ENCODE data around the gene CIDEA.
"Not testable (repeated sequence)": the region's sequence is repeated elsewhere in the genome, so short reads cannot be mapped to it uniquely, and the experiment has no call there.

CIDEA gene

GRCh38 chr18:12239431-12239830 is 14.7 kb upstream of the CIDEA start:
- DNase-seq, result no peak

- no peak for DNase-seq
Measured at GRCh38 chr18:12242658-12243260, 11.4 kb upstream of the CIDEA start.

- DNase-seq, result not testable (repeated sequence)
Measured at GRCh38 chr18:12243272-12243671, 10.9 kb upstream of the CIDEA start.

DNA sequence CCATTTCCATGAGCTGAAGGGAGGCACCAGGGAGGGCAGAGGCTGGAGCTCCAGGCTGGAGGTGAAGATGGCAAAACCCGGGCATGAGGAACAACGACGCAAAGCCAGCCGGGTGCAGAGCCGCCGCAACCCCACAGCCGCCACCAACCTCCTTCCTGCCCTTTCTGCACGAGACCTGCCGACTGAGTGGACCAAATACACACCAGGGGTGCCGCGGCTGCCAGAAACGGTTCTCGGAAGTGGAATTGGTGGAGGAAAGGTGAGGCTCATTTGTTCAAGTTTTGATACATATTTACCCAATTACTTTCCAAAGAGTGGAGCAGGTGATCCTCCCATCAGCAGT is 8.4 kb upstream of the CIDEA start:
- no peak for DNase-seq

GRCh38 chr18:12246849-12247808 is 7.0 kb upstream of the CIDEA start:
- peak; percentile 53 for DNase-seq

DNA sequence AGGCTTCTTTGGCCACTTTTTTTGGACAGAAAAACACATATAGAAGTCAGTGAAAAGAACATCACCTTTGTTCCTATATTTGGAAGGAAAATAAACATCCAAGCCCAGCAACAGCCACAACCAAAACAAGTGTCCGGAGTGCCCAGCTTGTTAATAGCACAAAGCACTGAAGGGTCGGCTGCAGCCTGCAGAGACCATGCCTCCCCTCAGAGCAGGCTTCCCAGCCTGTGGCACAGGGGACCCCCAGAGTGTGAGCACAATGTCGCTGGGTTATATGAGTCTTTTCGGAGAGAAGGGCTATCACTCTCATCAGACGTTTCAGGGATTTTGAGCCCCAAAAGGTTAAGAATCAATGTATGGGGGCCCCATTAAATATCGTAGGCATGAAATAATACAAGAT is 6.2 kb upstream of the CIDEA start:
- no peak for DNase-seq

DNA sequence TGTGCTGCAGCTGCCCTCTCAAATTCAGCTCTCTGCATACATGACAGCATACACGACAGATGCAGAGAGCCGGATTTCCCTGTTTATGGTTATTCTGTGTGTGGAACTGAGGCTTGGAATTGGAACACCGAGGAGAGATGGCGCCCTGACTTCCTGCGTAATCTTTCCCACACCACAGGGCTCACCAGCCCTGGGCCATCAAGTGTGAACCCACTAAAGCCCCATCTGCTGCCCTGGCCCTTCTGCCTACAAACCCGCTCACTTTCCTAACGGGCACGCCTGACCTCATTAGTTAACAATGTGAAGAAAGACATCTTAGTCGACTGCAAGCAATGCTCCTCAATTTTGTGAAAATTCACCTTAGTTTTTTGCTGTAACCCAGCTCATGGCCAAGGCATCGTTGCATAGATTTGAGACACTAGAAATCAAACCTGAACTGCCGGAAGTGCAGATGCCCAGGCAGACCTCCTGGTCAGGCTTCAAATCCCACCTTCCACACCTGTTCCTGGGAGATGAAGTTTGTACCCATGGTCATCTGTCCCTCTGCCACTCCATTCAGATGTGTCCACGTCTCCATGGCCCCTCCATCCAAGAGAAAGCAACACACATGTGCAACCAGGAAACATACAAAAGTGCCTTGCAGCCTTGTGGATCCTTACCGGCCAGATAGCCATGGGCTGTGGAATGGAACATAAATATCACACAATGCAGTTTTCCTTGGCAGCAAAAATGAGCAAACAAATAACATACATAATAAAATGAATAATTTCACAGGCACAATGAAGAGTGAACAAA is 5.0 kb upstream of the CIDEA start:
- no peak for DNase-seq

- no peak for DNase-seq
Measured at GRCh38 chr18:12251311-12251710, 2.9 kb upstream of the CIDEA start.

DNA sequence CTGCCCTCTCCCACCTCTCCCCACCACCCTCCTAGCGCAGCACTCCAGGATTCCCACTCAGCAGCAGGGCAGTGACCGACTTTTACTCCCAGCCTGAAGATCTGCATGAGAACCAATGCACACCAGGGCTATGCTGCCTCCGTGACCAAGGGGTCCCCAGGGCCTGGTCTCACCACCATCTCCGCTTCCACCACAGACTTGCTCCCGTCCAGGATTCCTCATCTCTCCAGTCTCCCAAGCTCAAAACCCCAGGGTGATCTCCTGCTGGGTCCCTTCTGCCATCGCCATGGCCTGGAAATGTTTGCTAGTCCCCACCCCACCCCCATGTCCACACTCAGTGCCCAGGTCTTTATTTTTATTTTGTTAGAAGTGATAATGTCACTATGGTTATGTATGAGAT is 2.1 kb upstream of the CIDEA start:
- no peak for DNase-seq

DNA sequence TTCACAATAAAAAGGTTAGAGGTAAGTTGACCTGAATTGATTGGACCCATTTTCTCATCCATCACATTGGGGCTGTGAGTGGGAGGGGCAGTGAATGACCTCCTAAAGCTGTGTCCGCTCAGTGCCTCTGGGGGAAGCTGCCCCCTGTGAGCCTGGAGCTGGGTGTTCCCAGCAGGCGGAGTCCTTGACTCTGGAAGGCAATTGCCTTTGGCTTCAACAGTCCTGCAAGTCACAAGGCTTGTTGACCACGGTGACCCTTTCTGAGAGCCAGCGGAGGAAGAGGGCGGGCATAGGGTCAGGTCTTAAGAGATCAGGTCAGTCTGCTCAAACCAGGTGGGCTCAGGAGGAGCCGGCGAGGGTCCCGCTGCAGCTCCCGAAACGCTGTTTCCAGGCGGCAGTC is 1.1 kb upstream of the CIDEA start:
- no peak for DNase-seq

DNA sequence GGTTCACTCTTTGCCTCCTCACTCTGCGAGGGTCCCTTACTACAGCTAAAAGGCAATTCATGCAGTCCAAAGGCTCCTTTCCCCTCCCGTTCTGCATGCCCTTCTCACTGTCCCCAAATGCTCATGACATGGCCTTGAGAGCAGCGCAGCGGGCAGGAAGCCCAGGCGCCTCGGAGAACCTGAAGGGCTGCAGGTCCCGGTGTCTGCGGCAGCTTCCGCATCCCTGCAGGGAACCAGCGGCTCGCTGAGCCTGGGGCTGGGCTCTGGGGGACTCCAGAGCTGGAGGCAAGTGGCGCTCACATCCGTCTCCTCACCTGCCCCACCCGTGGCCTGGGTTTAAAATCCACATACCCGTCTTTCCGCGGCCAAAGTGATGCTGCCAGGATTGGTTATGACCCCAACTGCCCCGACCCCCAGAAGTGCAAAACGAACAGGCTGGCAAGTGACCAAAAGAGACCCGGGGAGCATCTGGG is 462 bp upstream of the CIDEA start:
- peak; percentile 58 for DNase-seq

DNA sequence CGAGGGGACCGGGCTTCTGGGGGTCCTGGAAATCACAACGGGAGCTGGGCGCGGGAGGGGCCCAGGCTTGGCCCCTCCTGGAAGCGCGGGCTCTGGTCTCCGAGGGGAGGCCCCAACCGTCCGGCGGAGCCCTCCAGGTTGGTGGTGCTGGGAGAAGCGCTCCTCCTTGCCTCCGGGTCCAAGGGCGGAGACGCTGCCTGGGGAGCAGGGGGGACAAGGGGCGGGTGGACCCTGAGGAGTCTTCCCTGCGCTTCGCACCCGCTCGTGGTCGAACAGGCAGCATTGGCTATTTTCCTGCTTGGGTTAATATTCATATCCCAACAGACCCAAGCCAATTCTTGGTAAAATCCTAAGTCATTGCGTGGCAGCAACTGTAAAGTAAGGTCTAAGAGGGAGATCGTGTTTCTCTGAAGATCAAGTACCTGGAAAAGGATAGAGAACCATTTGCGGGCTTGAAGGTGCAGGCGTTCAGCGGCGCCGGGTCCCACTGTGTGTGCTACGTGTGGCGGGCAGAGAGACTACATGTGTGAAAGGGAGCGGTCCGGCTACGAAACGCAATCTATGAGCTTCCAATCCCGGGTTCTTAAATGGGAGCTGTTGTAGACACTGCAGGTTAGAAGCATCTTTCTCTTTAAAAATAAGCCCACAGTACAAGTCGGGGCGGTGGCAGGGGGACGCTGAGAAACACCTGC is 805 bp downstream of the CIDEA start:
- DNase-seq, result peak; percentile 24

- peak; percentile 23 for DNase-seq
Measured at GRCh38 chr18:12255626-12256026, 1.5 kb downstream of the CIDEA start.

DNA sequence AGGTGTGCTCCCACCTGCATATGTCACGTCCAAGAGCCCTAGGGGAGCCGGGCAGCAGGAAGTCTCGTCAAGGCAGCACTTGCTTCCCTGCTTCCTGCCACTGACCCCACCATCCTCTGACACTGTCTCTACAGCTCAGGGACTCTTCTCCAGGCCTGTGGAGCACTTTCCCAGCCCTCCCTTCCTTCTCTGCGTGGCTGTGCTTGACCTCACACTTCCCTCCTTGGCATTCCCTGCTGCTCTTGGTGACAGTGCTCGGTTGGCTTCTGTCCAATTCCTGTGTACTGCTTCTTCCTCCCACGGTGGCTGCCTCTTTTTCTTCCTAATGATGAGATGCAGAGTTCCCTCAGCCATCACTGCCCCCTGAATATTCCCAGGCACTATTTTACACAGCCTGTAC is 2.8 kb downstream of the CIDEA start:
- DNase-seq, result no peak

- DNase-seq, result no peak
Measured at GRCh38 chr18:12257996-12258718, 4.0 kb downstream of the CIDEA start.

- DNase-seq, result no peak
Measured at GRCh38 chr18:12258719-12259705, 4.9 kb downstream of the CIDEA start.

DNA sequence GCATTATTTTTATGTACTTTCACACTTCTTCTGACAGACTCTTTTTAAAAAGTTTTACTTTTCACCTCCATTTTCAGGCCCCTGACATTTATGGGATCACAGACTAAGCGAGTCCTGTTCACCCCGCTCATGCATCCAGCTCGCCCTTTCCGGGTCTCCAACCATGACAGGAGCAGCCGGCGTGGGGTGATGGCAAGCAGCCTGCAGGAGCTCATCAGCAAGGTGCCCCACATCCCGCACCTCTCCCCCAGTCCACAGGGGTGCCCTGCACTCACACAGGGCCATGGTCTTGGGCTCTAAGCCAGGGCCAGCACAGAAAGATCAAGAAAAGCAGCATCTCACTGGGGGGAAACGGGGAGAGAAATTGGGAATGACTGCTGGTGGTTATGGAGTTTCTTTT is 8.6 kb downstream of the CIDEA start:
- DNase-seq, result no peak

- DNase-seq, result no peak
Measured at GRCh38 chr18:12264864-12265263, 10.7 kb downstream of the CIDEA start.

DNA sequence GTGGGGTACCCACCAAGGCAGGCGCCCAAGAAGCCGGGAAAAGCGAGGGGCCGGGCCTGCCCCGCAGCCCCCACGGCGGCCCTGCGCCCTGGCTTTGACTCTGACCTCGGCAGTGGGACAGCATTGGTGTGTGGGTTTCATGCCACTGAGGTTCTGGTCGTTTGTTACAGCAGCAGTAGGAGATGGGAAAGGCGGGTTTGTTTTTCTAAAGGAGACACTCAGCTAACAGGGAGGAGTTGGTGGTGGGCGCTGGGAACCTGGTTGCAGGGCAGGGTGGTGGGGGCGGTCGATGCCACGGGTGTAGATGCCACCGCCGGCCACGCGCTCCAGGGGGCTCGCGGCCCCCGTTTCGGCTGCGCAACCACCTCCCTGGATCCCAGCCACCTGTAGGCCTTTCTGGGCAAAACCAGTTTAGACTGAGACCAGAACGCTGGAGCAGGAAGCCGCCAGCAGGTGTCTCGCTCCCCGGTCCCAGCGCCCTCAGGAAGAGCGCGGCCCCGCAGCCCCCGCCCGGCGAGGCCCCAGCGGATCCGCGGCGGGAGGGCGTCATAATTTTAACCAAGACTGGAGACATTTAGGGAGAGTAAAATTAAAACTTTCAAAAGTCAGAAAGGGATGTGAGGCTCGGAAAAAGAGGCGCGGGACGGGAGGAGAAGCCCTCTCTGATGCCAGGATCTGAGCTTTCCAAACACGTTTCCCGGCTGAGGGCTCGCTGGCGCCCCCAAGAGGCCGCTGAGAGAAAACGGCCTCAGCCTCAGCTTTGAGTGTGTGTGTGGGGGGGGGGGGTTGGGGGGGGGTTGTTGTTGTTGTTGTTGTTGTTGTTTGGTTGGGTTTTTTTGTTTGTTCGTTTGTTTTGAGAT is 17.4 kb downstream of the CIDEA start:
- DNase-seq, result peak; percentile 95

DNA sequence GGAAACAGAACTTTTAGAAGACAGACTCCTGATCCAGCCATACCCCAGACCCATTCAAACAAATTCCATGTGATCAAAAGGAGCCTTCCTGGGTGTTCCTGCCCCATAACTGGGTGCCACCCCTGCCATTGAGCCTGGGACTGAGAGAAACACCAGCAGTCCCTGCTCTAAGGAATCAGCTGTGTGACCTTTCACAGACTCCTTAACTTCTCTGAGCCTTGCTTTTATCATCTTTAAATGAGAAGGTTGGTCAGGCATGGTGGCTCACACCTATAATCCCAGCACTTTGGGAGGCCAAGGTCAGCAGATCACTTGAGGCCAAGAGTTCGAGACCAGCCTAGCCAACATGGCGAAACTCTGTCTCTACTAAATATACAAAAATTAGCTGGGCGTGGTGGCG is 20.6 kb downstream of the CIDEA start:
- DNase-seq, result no peak
